HG02642 (cell line): ENCODE measurements around the gene SINHCAF.
"Not testable (repeated sequence)": the region's sequence is repeated elsewhere in the genome, so short reads cannot be mapped to it uniquely, and the experiment has no call there.

Experiments
- ATAC-seq: cut with Tn5 transposase; IDR thresholded peaks from one replicate; pipeline ENCODE4 v1.9.1; 2021; ENCODE audit warnings: mild to moderate bottlenecking; ENCODE audit not compliant: unreplicated experiment, poor library complexity

The SINHCAF gene

DNA sequence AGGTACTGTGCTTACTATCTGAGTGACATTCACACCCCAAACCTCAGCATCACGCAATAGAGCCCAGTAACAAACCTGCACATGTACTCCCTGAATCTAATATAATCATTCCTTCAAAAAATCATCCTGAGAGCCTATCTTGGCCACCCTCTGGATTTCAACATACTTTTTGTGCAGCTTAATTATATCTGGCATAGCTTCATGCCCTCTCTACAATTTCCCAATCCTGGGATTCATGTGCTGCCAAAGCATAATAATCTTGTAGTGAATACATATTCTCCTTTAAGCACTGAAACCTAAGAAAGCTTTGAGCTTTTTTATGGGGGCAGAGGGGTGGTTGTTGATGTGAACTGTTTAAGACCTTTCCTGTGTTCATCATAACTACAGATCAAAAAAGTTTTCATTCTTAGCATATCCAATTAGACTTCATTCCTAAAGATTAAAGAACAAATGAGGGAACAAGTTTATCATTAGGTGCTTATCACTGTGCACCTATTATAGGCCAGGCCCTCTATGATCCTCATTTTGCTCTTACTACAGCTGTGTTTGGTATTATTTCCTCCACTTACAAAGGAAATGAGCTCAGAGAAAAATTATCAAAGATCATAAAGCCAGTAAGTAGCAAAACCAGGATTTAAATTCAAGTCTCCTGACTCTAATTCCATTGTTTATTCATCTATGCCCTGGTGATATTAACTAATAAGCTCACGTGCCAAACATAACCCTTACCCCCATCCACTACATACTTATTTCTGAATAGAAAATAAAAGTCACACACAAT lies 51.2 kb downstream of the SINHCAF start:
- no peak for ATAC-seq

DNA sequence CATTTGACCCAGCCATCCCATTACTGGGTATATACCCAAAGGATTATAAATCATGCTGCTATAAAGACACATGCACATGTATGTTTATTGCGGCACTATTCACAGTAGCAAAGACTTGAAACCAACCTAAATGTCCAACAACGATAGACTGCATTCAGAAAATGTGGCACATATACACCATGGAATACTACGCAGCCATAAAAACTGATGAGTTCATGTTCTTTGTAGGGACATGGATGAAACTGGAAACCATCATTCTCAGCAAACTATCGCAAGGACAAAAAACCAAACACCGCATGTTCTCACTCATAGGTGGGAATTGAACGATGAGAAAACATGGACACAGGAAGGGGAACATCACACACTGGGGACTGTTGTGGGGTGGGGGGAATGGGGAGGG lies 52.2 kb downstream of the SINHCAF start:
- not testable (repeated sequence) for ATAC-seq

DNA sequence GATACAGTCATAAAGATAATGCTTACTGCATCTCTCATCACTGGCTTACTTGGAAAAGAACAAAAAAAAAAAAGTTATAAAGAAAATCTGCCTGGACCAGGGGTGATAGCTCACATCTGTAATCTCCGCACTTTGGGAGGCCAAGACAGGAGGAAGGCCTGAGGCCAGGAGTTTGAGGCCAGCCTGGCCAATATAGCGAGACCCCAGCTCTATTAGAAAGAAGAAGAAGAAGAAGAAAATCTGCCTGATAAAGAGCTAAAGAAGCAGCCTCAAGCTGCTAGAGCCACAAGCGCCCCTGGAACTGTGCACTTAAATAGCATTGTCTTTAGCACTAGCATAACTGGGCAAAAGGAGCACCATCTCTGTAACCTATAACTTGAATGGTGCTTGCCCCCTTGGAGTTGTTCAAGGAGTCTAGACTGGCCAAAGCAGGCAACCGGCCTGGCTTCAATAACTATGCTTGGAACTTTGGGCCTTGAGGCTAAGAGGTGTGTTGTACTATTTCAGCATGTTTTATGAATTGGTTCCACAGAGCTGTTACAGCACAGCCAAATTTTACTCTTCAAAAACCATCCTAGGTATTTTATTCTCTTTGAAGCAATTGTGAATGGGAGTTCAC lies 53.2 kb downstream of the SINHCAF start:
- ATAC-seq, result no peak

DNA sequence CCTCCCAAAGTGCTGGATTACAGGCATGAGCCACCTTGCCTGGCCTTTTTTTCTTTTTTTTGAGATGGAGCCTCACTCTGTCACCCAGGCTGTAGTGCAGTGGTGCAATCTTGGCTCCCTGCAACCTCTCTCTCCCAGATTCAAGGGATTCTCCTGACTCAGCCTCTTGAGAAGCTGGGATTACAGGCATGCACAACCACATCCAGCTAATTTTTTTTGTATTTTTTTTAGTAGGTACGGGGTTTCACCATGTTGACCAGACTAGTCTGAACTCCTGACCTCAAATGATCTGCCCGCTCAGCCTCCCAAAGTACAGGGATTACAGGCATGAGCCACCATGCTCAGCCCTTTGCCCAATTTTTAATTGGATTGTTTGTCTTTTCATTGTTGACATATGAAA lies 58.0 kb downstream of the SINHCAF start:
- ATAC-seq, result no peak

DNA sequence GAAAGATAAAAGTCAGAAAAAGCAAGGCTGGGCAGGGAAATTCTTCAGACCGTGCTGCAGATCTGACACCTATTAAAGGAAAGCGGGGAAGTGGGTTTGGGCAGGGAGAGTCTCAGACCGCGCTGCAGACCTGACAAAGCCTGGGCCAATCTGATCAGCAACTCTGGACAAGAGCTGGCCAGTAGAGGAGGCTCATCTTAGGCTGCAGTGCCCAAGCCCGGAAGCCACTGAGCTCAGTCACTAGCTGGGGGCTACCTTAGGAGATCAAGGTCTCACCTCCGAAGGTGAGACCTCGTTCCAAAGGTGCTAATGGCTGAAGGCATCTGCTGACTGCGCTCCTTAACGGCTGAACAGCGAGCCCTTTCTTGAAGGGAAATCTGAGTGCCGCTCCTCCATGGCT lies 60.2 kb downstream of the SINHCAF start:
- ATAC-seq, result no peak

DNA sequence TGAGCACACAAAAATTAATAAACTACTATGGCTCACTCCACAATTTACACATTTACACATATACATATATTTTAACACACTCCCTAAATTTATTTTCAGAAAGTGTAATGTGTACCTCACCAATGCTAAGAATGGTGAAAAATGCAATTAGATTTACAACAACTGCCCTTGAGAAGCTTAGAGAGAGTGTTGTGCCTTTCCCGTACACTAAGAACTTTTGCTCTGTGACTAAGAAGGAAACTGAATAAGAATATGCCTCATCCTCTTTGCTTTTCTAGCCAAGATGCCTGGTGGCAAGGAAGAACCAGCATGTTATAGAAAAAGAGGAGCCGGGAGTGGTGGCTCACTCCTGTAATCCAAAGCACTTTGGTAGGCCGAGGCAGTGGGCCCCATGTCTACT lies 62.3 kb downstream of the SINHCAF start:
- ATAC-seq, result no peak

DNA sequence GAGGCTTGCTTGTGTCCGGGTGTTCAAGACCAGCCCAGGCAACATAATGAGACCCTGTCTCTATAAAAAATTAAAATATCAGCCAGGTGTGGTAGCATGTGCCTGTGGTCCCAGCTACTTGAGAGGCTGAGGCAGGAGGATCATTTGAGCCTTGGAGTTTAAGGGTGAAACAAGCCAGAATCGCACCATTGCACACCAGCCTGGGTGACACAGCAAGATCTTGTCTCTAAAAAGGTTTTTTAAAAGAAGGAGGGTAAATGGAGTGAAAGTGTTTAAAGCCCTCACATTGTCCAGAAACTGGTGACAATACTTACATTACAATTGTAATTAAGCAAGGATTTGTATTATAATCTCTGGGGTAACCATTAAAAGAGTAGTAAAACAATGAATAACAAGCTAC lies 64.2 kb downstream of the SINHCAF start:
- ATAC-seq, result no peak

DNA sequence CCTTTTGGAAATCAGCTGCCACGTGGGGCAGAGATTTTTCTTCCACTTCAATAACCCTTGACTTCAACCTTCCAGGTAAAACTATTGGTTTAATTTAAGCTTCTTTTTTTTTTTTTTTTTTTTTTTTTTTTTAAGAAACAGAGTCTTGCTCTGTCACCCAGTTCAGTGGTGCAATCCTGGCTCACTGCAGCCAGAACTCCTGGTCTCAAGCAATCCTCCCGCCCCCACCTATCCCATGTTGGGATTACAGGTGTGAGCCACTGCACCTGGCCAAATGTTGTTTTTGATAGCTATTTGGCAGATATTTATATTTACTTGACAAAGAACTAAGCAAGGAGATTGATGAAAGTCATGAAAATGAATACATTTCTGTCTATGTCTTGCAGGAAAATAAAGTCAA lies 65.1 kb downstream of the SINHCAF start:
- ATAC-seq, result no peak

DNA sequence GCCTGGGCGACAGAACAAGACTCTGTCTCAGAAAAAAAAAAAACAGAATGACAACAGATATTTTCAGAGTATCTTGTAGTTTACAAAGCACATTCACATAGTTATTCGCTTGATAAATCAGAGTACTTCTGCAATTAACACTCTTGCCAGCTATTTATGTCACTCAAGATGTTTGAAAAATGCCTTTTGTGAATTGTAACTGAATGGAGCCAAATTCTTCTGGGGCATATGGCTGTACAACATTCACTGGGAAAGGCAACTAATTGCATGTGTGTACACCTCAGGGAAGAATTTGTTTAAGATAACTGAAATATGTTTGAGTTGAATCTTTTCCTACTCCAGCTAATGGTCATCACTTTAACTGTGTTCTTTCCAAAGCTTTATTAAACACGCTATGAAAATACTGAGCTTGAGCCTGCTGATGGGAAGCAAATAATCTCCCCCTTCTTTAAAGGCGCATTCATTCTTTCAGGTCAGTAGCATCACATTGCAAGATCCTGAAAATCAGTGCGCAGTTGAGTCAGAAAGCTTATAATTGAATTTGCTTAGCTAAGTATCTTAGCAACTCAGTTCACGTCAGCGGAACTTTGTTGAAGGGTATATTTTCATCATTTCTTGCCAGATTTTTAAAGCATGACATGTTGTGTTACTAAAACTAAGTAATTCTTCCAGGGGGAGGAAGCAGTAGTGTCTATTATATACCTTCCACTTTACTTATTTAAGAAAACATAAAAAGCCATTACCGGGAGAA lies 66.6 kb downstream of the SINHCAF start:
- ATAC-seq, result no peak

DNA sequence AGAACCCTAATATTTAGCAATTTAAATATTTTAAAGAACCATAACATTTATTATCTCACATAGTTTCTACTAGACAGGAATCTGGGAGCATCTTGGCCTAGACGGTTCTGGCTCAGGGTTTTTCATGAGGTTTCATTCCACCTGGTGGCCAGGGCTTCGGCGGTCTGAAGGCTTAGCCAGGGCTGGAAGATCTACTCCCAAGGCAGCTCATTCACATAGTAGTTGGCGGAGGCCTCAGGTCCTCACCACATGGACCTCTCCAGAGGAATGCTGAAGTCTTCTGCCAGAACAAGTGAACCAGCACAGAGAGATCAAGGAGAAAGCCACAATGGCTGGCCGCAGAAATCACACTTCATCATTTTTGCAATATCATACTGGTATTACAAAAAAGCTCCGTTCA lies 68.2 kb downstream of the SINHCAF start:
- ATAC-seq, result no peak

DNA sequence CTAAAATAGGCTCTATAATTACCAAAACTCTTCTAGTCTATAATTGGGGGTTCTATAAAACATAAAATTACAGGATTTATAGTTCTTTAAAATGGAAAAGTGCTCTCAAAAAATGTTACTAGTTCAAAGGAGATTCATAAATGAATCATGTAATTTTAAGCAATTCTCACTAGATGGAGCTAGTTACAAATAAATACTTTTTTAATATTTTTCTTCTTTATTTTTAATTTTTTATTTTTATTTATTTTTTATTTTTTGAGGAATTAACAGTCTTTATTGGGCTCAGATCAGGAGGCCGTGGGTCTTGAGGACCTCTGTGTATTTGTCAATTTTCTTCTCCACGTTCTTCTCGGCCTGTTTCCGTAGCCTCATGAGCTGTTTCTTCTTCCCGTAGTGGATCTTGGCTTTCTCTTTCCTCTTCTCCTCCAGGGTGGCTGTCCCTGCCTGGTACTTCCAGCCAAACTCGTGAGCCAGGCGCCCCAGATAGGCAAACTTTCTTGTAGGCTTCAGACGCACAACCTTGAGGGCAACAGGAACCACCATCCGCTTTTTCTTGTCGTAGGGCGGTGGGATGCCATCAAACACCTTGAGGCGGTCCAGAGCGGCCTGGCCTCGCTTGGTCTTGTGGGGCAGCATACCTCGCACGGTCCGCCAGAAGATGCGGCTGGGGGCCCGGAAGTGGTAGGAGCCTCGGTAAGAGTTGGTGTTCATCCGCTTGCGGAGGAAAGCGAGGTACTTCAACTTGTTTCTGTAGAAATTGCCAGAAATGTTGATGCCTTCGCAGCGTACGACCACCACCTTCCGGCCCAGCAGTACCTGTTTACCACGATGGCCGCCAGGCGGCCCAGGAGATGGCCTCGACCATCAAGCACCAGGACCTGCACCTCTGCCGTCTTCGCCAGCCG lies 74.0 kb downstream of the SINHCAF start:
- ATAC-seq, result not testable (repeated sequence)

DNA sequence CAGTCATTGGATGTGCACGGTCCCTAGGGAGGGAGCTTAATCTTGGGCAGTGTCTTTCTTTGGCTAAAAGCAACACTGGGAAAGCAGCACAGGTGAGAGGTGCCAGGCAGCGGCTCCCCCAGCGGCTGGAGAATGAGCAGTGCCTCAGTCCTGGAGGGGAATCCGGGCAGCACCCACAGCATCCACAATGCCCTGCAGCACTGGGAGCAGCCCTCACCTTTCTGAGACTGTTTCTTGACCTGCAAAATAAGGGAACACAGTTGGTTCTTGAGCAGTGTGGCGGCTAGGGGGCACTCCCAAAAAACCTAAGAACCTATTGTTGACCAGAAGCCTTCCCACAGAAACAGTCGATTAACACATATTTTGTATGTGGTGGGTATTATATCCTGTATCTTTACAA lies 75.8 kb downstream of the SINHCAF start:
- ATAC-seq, result no peak

DNA sequence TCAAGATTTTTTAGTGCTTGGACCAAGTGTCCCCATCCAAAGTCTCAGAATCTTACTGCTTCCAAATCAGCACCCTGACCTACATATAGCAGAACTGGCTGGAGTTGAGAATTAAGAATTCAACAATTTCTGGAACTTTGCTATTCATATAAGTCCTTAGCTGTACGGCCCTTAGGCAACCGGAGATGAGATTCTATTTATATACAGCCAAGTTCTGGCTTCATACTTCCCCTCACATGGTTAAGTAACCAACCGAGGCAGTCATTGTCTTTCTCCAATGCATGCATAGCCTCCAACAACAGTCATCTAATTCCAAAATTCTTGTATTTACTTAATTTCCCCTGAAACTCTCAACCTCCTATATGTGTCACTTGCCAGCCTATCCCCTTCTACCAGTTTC lies 76.6 kb downstream of the SINHCAF start:
- ATAC-seq, result no peak

DNA sequence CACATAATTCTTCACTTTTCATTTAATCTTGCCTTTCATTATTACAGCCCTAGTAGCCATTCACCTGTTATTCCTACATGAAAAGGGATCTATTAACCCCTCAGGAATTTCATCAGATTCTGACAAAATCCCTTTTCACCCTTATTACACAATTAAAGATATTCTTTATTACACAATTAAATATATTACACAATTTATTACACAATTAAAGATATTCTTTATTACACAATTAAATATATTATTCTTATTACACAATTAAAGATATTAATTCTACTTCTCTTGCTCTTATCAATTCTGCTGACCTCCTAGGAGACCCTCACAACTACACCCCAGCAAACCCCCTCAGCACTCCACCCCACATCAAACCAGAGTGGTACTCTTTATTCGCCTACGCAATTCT lies 77.1 kb downstream of the SINHCAF start:
- ATAC-seq, result no peak

DNA sequence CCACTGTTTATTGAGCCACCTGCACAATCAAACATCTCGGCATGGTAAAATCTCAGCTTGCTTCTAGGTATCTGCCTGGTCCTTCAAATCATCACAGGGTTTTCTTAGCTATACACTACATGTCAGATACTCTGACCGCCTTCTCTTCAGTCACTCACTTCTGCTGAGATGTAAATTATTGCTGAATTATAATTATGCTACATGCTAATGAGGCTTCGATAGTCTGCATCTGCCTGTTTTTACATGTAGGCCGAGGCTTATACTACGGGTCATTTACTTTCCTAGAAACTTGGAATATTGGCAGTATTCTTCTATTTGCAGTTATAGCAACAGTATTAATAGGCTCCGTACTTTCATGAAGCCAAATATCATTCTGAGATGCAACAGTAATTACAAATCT lies 77.6 kb downstream of the SINHCAF start:
- ATAC-seq, result no peak

DNA sequence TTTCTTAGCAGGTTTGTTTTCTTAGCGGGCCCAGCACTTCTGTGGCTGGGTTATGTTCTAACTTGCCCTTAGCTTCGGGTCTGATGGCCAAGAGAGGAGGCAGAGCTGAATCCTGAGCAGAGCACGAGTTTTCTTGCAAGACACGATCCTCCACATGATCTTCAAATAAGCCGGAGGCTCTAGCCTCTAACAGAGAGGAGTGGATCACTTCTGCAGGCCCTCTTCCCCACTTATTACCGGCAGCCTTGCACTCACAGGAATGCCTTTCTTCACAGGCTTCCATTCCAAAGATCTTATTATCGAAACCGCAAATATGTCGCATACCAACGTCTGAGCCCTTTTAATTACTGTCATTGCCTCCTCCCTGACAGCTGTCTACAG lies 79.5 kb downstream of the SINHCAF start:
- no peak for ATAC-seq

DNA sequence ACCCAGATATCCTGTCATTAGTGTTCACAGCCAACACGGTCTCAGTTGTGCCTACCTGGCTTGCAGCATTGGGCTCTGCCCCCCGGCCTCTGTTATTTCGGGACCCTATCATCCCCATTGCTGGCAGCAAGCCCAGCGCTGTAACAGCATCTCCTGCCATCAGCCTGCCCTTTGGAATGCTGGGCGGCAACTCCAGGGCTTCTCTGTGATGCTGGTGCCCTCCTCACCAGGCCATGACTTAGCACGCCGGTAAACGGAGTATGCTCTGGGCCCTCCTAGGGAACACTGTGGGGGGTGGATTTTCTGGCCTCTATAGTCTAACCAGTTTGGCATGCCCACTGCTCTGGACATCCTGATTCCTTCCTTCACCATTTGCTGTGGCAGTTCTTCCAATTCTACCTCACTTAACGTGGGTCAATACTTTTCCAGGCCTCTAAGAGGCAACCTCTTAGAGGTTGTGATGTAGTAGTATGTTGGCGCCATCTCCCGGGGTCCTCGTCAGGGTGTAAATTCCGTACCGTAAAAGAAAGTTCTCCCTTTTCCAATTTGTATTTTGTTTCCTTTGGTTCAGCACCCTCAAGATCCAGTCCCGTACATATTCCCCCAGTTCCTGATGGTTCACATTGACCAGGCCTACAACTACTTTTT lies 80.0 kb downstream of the SINHCAF start:
- no peak for ATAC-seq

DNA sequence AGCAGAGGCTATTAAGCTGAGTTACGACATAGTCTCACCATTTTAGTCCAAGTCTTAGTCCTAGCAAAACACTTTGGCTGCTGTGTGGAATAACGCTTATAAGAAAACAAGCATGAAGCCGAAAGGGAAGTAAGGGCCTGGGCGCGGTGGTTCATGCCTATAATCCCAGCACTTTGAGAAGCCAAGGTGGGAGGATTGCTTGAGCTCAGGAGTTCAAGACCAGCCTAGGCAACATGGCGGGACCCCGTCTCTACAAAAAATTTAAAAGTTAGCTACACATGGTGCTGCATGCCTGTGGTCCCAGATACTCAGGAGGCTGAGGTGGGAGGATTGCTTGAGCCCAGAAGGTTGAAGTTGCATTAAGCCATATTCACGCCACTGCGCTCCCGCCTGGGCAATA lies 83.5 kb downstream of the SINHCAF start:
- not testable (repeated sequence) for ATAC-seq

DNA sequence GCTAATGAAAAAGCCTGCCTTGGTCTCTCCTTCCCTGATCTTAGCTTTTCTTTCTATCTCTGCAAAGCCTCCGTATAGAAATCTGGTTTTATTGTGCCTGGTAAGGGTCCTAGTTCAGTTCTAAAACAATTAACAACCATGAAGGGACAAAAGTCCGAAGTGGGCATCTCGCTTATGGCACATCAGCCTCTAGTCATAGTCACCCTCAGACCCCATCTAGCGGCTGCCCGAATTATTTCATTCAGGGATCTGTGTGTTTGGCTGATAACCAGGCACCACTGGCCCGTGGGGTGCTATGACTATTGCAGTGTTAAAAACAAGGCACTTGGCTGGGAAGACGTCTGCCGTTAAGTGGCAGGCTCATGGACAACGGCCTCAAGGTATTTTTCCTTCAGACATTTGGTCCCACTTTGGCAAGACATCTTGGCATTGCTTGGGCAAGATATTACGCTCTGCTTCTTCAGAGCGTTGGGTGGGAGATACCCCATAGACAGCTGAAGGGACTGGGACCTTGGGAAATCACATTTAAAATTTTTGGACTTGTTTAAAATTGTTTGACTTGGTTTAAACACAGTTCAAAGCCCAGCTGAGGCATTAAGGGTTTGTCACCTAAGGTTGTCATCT lies 87.1 kb downstream of the SINHCAF start:
- peak; percentile 89 for ATAC-seq

DNA sequence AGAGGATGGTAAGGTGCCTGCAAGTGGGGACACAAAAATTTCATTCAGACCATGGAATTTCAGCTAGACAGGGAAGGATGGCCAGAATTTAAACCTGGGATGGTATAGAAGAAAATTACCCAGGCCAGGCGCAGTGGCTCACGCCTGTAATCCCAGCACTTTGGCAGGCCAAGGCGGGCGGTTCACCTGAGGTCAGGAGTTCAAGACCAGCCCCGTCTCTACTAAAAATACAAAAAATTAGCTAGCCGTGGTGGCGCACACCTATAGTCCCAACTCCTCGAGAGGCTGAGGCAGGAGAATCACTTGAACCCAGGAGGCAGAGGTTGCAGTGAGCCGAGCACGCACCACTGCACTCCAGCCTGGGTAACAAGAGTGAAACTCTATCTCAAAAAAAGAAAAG lies 87.6 kb downstream of the SINHCAF start:
- peak; percentile 21 for ATAC-seq
